ENCODE measurements around the gene BAD. TPM values are rescaled to one million over a fixed set of nuclear protein-coding genes. Genes with fewer than 3 reads are reported as not detected.

BAD gene
- total and polyA plus RNA-seq, 5 experiments from 2014 or later, result 13.7 to 44.8 (median 39.1) TPM

DNA sequence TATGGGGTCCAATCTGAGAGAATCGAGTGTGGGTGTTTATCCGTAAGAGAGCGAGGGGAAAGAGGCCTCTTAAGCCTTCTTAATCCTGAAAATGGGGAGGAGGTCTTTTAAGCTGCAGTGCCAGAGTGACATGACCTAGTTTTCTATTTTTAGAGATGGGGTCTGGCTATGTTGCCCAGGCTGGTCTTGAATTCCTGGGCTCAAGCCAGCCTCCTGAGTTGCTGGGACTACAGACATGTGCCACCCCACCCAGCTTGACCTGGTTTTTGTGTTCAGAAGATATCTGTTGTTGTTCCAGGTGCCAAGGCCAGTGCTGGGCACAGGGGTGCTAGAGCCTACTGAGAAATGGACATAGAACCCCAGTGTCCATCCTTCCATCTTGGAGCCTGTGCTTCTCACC, 1.4 kb downstream of the BAD start:
- no peaks in the 10 kb centered on the region for H3K27me3 Mint-ChIP-seq
- H3K4me1 Mint-ChIP-seq, result peaks cover 8 to 29% (median 21%) of the 10 kb centered on the region in 4 donors
- DNase-seq (no peak), ATAC-seq (no peak)
- POLR2A ChIA-PET, result interaction anchor here (0.6 to 9.9 kb wide), 9 partner anchors 8 to 92 kb away, joined by 4 to 140 read pairs (median 9); partner anchors contain the start of genes ESRRA, FERMT3, FKBP2 and PPP1R14B
- H3K4me3 Mint-ChIP-seq, result peak overlapping the region; percentile 14 to 90 (median 68)
- peaks cover 0 to 13% (median 2%) of the 10 kb centered on the region in 3 donors for H3K36me3 Mint-ChIP-seq
- no peaks in the 10 kb centered on the region for H3K9me3 Mint-ChIP-seq
- peak overlapping the region in 8 of 10 donors; percentile 14 to 98 (median 88) for H3K27ac Mint-ChIP-seq

DNA sequence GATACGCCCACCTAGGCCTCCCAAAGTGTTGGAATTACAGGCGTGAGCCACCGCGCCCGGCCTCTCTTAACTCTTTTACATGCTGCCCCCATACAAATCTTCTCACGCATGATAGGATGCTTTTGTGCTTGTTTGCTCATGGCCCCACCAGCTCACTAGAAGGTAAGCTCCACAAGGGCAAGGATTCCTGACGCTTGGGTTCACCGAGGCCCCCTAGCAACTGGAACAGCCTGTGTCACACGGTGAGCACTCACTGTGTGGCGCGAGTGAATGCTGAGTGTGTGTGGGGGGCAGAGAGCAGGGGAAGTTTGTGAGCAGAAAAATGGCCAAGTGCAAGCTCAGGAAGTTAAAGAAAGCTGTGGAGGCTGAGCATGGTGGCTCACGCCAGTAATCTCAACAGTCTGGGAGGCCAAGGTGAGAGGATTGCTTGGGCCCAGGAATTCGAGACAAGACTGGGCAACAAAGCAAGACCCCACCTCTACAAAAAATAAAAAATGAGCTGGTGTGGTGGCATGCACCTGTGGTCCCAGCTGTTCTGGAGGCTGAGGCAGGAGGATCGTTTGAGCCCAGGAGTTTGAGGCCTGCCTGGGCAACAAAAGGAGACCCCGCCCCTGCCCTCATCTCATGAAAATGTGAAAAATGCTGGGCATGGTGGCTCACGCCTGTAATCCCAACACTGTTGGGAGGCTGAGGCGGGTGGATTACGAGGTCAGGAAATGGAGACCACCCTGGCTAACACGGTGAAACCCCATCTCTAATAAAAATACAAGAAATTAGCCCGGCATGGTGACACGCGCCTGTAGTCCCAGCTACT, 2.3 kb downstream of the BAD start:
- no peak for DNase-seq
- Mint-ChIP-seq H3K4me3 (no peak overlapping the region), H3K27ac (peak overlapping the region in 2 of 10 donors; percentile 82 to 97), H3K9me3 (no peaks in the 10 kb centered on the region), H3K36me3 (peaks cover 0 to 13% (median 2%) of the 10 kb centered on the region in 3 donors), H3K27me3 (no peaks in the 10 kb centered on the region), H3K4me1 (peaks cover 6 to 27% (median 21%) of the 10 kb centered on the region in 4 donors)
- POLR2A ChIA-PET, result interaction anchor here (0.7 to 9.9 kb wide), 5 partner anchors 12 to 394 kb away, joined by 3 to 140 read pairs (median 16); partner anchors contain the start of genes FERMT3, PRDX5 and TRMT112
- ATAC-seq, result no peak

DNA sequence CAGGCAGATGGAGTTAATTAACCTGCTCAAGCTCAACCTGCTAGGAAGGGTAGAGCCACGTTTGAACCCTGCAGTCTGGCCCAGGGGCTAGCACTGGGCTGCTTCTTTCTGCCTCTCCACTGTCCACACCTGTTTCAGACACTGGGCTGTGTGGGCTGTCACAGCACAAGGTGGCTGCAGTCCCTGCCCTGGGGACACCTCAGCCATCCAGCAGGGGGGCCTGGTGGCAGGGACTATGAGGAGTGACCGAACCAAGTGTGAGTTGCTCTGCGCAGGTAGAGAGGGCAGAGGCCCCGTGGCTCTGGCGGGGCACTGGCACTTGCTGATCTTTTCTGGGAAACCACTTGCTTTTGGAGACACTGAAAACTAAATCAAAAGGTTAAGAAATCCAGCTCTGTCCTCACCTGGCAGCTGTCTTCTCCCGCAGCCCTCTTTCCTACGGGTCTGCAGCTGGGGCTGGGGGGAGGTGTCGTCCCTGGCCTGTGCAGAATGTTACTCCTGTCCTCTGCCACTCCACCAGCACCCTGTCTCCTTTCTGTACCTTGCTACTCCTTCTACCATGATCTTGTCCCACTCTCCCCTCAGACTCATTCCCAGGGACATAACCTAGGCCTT, 5.8 kb downstream of the BAD start:
- Mint-ChIP-seq H3K9me3 (no peaks in the 10 kb centered on the region), H3K4me3 (no peak overlapping the region), H3K27ac (no peak overlapping the region)

DNA sequence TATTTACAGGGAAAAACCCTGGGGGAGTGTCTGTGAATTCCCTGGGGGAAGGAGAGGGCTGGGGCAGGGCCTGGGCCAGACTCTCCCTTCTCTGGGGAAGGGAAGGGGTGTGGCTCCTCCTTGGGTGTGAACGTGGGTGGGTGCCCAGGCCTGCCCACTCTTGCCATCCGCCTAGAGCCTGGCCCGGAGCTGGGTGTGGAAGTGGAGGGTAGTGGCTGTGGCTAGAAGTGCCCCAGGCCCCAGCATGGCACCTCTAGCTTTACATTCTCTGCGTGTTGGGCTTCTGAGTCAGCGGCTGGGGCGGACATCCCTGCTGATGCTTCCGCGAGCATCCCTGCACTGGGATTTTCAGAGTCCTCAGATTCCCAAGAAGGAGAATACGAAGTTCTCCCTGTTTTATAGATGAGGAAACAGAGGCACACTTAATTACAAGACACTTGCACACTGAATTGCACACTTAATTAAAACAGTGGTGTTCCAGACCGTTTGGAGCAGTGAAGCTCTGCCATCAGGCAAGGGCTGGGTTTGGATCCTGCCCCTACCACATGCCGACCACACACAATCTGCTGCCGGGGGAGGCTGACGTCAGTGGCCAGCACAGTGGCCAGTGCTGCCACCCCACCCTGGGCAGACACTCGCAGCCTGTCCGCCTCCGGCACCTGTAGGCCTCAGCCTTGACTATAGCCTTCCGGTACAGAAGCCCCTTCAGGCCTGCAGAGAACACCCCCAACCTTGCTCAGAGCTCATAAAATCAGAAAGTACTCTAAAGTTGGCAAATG, 7.6 kb downstream of the BAD start:
- H3K36me3 Mint-ChIP-seq, result peaks cover 0 to 11% (median 2%) of the 10 kb centered on the region in 3 donors
- POLR2A ChIA-PET, result interaction anchor here (0.6 kb wide), 1 partner anchor 11 kb away, joined by 3 read pairs; no protein-coding TSS in a partner anchor

More for the DNA sequence above, 5.8 kb downstream of the BAD start:
- peaks cover 0 to 13% (median 2%) of the 10 kb centered on the region in 3 donors for H3K36me3 Mint-ChIP-seq
- peaks cover under 1 to 11% (median 8%) of the 10 kb centered on the region in 4 donors for H3K4me1 Mint-ChIP-seq
- DNase-seq, result peak in 1 of 10 donors; percentile 53
- no peaks in the 10 kb centered on the region for H3K27me3 Mint-ChIP-seq
- no peak for ATAC-seq
- POLR2A ChIA-PET, result no interaction called here

DNA sequence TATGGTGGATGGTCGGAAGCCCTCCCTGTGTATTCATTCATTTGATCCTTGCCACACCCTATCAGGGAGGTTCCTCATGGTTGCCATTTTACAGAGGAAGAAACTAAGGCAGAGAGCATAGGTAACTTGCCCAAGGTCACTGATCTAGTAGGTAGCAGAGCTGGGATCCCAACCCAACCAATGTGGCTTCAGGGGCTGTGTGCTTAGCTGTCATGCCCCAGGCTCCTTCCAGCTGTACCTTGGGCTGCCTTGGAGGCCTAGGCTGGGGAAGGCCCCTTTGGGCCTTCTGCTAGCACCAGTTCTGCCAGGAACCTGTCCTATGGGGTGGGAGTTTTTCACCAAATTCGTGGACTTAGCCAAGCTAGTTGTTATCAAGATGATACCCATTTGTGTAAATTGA, 8.6 kb downstream of the BAD start:
- Mint-ChIP-seq H3K4me3 (no peak overlapping the region), H3K36me3 (peaks cover 0 to 4% (median 0%) of the 10 kb centered on the region in 3 donors)

More for the DNA sequence above, 7.6 kb downstream of the BAD start:
- Mint-ChIP-seq H3K4me3 (no peak overlapping the region), H3K9me3 (no peaks in the 10 kb centered on the region), H3K4me1 (peaks cover under 1 to 11% (median 5%) of the 10 kb centered on the region in 4 donors), H3K27me3 (no peaks in the 10 kb centered on the region), H3K27ac (no peak overlapping the region)
- ATAC-seq (no peak), DNase-seq (peak in 1 of 10 donors; percentile 47)

DNA sequence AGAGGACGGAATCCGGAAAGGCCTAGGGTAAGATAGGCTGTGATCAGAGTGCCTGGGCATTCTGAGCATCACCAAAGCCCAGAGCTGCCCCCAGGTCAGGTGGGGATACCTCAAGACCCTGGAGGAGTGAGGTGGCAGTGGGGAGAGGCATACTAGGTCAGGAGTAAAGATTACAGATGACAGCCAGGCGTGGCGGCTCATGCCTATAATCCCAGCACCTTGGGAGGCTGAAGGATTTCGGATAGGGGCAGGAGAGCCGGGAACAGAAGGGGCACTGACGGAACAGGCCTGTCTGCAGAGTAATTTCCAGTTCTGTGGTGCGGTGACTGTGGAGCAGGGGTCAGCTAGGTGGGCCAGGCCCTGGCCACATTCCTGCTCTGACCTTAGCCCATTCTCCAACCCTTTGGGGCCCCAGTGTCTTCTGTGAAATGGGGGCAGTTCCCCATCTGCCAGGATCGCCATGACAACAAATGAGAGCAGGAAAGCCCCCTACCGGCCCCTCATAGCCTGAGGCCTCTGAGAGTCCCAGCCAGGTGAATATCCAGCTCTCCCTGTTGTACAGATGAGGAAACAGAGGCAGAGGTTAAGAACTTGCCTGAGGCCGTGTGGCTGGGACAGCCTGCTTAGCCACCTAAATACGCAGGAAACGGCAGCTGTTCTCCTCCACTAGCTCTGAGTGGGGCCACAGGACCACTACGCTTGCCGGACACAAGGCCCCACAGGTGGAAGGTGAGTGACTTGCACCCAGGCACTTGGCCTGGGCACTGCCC, 9.2 kb downstream of the BAD start:
- peak overlapping the region in 2 of 10 donors; percentile 8 to 72 for H3K27ac Mint-ChIP-seq
- ATAC-seq, result no peak
- POLR2A ChIA-PET, result interaction anchor here (0.7 to 1.5 kb wide), 2 partner anchors 9 to 42 kb away, joined by 4 to 7 read pairs; partner anchors contain the start of genes BAD and PRDX5
- peaks cover 0 to 4% (median 0%) of the 10 kb centered on the region in 3 donors for H3K36me3 Mint-ChIP-seq
- no peak for DNase-seq
- peaks cover 4 to 14% (median 10%) of the 10 kb centered on the region in 4 donors for H3K4me1 Mint-ChIP-seq
- H3K27me3 Mint-ChIP-seq, result no peaks in the 10 kb centered on the region
- no peaks in the 10 kb centered on the region for H3K9me3 Mint-ChIP-seq
- no peak overlapping the region for H3K4me3 Mint-ChIP-seq

More for the DNA sequence above, 8.6 kb downstream of the BAD start:
- H3K9me3 Mint-ChIP-seq, result no peaks in the 10 kb centered on the region
- DNase-seq, result no peak
- peaks cover 2 to 11% (median 7%) of the 10 kb centered on the region in 4 donors for H3K4me1 Mint-ChIP-seq
- ATAC-seq, result no peak
- H3K27me3 Mint-ChIP-seq, result no peaks in the 10 kb centered on the region
- no peak overlapping the region for H3K27ac Mint-ChIP-seq
- POLR2A ChIA-PET, result interaction anchor here (1.5 kb wide), 1 partner anchor 8 kb away, joined by 7 read pairs; the partner anchor contains the start of gene BAD

DNA sequence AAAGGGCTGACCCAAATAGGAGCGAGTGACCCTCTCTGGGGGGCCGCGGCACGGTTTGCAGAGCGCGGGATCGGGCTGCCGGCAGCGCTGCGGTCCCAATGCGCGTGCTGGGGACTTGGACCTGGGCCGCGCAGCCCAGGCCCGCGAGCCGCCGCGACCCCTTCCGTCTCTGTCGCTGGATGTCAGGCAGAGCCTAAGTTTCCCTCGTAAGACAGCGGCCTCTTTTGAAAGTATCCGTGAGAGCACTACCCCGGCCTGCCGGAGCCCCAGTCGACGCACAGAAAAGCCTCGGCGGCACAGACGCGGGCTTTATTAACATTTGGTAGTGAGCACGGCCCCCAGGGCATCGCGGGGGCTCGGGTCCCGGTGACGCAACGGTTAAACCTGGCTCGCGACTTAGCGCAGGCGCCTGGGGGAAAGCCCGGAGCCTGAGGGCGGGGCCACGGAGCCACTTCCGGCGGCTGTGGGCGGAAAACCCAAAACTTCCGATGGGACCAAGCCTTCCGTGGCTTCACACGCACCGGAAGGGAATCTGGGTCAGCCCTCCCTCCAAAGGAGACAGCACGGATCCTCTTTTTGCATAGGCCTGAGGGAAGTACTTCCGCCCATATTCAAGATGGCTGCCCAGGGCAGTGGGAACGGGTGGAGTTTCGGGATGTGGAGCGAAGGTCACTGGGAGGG, 14.8 kb downstream of the BAD start:
- ATAC-seq (peak; percentile 76 to 77), DNase-seq (peak; percentile 93 to 98 (median 97))
- Mint-ChIP-seq H3K27me3 (no peaks in the 10 kb centered on the region), H3K27ac (peak overlapping the region; percentile 94 to 100 (median 98)), H3K4me3 (peak overlapping the region; percentile 92 to 99 (median 96)), H3K9me3 (no peaks in the 10 kb centered on the region), H3K36me3 (no peaks in the 10 kb centered on the region), H3K4me1 (peaks cover 20 to 37% (median 27%) of the 10 kb centered on the region in 4 donors)
- POLR2A ChIA-PET, result interaction anchor here (0.7 to 6.6 kb wide), 22 partner anchors 12 to 1603 kb away, joined by 3 to 140 read pairs (median 8); partner anchors contain the start of genes BAD, CCDC88B, DNAJC4 and ESRRA

DNA sequence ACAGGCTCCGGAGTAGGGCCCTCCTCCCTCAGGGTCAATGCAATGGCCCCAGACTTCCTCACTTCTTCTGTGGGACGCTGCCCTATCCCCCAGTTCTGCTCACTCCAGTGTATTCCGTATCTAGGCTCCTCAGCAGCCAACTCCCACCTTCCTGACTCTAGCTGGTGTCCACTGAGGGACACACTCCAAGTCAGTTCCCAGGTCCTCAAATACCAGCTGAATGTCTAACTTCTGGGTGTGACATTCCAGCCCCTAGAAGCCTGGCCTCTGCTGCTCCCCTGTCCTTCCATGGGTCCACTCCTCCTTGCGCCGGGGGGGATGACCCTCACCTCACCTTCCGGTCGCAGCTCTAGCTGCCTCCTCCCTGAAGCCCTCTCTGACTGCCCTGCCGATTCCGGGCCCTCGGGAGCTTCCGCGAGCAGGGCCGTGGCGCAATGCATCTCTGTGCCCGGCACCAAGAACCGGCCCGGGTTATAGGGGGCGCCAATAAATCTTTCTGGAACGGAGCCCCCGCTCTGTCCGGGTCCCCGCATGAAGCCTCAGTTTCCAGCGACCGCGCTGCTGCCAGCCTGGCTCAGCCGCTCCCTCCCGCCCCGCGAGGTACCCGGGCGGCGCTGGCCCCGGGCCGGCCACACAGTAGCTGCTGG, 15.4 kb downstream of the BAD start:
- no peaks in the 10 kb centered on the region for H3K9me3 Mint-ChIP-seq
- ATAC-seq (peak; percentile 0 to 5), DNase-seq (peak in 2 of 10 donors; percentile 18 to 23)
- peaks cover 20 to 37% (median 27%) of the 10 kb centered on the region in 4 donors for H3K4me1 Mint-ChIP-seq
- no peaks in the 10 kb centered on the region for H3K36me3 Mint-ChIP-seq
- POLR2A ChIA-PET, result interaction anchor here (0.6 to 6.6 kb wide), 18 partner anchors 11 to 1560 kb away, joined by 3 to 140 read pairs (median 12); partner anchors contain the start of genes BAD, CCDC88B, ESRRA and FERMT3
- peak overlapping the region; percentile 92 to 100 (median 98) for H3K27ac Mint-ChIP-seq
- no peaks in the 10 kb centered on the region for H3K27me3 Mint-ChIP-seq
- peak overlapping the region; percentile 86 to 99 (median 96) for H3K4me3 Mint-ChIP-seq

DNA sequence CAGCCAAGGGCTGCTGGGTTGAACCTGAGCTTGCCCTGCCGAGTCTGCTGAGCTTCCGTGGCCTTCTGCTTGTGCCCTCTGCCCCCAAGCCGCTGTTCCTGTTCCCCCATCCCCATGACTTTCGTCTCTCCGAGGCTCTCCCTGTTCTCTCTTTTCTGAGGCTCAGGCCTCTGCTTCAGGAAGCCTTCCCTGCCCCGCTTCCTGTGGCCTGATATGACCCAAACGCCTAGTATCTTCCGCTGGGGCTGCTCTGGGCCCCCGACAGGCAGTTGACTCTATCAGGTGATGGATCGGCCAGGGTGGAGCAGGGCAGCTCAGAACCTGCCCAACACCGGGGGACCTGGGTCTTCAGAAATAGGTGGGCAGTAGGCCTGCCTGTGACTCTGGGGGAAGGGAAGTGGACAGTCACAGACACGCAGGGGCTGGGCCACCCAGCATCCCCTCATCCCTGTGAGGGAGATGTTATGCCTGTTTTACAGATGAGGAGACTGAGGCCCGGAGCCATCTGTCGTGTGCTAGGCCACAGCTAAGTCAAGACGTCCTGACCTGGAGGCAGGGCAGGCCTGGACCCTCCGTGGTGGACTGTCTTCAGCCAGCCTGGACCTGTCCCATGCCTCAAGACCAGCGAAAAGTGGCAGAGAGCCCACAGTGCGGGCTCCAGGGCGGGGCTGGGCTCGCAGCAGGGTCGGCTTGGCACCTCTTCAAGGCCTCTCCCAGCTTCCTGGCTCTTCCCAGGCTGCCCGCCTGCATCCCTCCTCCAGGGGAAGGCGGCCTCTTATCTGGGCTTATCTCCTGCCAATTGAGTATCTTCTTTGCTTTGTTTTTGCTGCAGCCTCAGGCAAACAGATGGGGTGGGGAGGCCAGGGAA, 16.2 kb downstream of the BAD start:
- Mint-ChIP-seq H3K9me3 (no peaks in the 10 kb centered on the region), H3K27me3 (no peaks in the 10 kb centered on the region), H3K4me1 (peaks cover 20 to 37% (median 27%) of the 10 kb centered on the region in 4 donors), H3K36me3 (no peaks in the 10 kb centered on the region), H3K4me3 (peak overlapping the region; percentile 86 to 99 (median 96)), H3K27ac (peak overlapping the region; percentile 92 to 100 (median 98))
- POLR2A ChIA-PET, result interaction anchor here (0.6 to 6.6 kb wide), 16 partner anchors 10 to 1559 kb away, joined by 3 to 140 read pairs (median 15); partner anchors contain the start of genes BAD, ESRRA, FERMT3 and FKBP2
- ATAC-seq (no peak), DNase-seq (no peak)

All from naive thymus-derived CD8-positive, alpha-beta T cell (primary cell).